HL-60 (cell line): ENCODE results near the gene FAR1.

ENCODE experiments used
- DNase-seq, 2 experiments: peaks; one replicate each; pipeline ENCODE4 v3.0.0-alpha.2; 2010 to 2020; ENCODE audit warnings: low read depth in 1 of 2, low spot score in 1 of 2
- H3K27ac ChIP-seq: fragments of 250-450 bp; sonication (Bioruptor Pico); replicated peaks from 2 replicates; pipeline ENCODE4 v1.5.1; 2020; ENCODE audit warnings: mild to moderate bottlenecking, moderate library complexity
- H3K27me3 ChIP-seq: fragments of 250-450 bp; sonication (Bioruptor Pico); 2 replicates; pipeline ENCODE4 v1.5.1; 2021; ENCODE audit warnings: mild to moderate bottlenecking, moderate library complexity; ENCODE audit not compliant: insufficient read depth, poor library complexity, severe bottlenecking
- H3K4me3 ChIP-seq: replicated peaks from 2 replicates; pipeline ENCODE4 v1.5.1; 2011; ENCODE audit warnings: mild to moderate bottlenecking, control low read depth, low read length; ENCODE audit not compliant: insufficient read depth
- CTCF ChIP-seq: IDR thresholded peaks from one replicate; pipeline ENCODE4 v1.5.1; 2011; ENCODE audit warnings: low read length, control low read depth, inconsistent platforms; ENCODE audit not compliant: insufficient read depth
- GABPA ChIP-seq: IDR thresholded peaks from 2 replicates; pipeline ENCODE4 v1.6.1; 2012; ENCODE audit warnings: low read depth
- POLR2AphosphoS5 ChIP-seq: IDR thresholded peaks from 2 replicates; pipeline ENCODE4 v1.6.1; 2012; ENCODE audit warnings: low read depth
- SPI1 ChIP-seq: IDR thresholded peaks from 2 replicates; pipeline ENCODE4 v1.6.1; 2012; ENCODE audit warnings: low read depth, mild to moderate bottlenecking, borderline replicate concordance
- TF ChIP-seq, protein P1 (sequence below): IDR thresholded peaks from 2 replicates; pipeline ENCODE4 v1.6.1; 2012; ENCODE audit warnings: low read depth; ENCODE audit not compliant: insufficient replicate concordance

FAR1 gene

GRCh38 chr11:13664351-13664750, 4.1 kb upstream of the FAR1 start:
- no peak overlapping the region for H3K4me3 ChIP-seq
- TF ChIP-seq SPI1 (no peak), POLR2AphosphoS5 (no peak), GABPA (no peak), CTCF (no peak)
- TF ChIP-seq, protein P1, sequence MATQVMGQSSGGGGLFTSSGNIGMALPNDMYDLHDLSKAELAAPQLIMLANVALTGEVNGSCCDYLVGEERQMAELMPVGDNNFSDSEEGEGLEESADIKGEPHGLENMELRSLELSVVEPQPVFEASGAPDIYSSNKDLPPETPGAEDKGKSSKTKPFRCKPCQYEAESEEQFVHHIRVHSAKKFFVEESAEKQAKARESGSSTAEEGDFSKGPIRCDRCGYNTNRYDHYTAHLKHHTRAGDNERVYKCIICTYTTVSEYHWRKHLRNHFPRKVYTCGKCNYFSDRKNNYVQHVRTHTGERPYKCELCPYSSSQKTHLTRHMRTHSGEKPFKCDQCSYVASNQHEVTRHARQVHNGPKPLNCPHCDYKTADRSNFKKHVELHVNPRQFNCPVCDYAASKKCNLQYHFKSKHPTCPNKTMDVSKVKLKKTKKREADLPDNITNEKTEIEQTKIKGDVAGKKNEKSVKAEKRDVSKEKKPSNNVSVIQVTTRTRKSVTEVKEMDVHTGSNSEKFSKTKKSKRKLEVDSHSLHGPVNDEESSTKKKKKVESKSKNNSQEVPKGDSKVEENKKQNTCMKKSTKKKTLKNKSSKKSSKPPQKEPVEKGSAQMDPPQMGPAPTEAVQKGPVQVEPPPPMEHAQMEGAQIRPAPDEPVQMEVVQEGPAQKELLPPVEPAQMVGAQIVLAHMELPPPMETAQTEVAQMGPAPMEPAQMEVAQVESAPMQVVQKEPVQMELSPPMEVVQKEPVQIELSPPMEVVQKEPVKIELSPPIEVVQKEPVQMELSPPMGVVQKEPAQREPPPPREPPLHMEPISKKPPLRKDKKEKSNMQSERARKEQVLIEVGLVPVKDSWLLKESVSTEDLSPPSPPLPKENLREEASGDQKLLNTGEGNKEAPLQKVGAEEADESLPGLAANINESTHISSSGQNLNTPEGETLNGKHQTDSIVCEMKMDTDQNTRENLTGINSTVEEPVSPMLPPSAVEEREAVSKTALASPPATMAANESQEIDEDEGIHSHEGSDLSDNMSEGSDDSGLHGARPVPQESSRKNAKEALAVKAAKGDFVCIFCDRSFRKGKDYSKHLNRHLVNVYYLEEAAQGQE, result no peak
- no peak overlapping the region; the same call in 1 of the 2 replicates for H3K27ac ChIP-seq
- no peaks in the 10 kb centered on the region for H3K27me3 ChIP-seq
- DNase-seq, result no peak

- no peak for DNase-seq
- TF ChIP-seq, protein P1, result no peak
- TF ChIP-seq SPI1, result no peak
- TF ChIP-seq CTCF, result no peak
- no peak for TF ChIP-seq GABPA
- TF ChIP-seq POLR2AphosphoS5, result no peak
- Histone ChIP-seq H3K27me3 (no peaks in the 10 kb centered on the region), H3K4me3 (no peak overlapping the region), H3K27ac (no peak overlapping the region)
Measured at GRCh38 chr11:13666708-13667107, 1.8 kb upstream of the FAR1 start.

DNA sequence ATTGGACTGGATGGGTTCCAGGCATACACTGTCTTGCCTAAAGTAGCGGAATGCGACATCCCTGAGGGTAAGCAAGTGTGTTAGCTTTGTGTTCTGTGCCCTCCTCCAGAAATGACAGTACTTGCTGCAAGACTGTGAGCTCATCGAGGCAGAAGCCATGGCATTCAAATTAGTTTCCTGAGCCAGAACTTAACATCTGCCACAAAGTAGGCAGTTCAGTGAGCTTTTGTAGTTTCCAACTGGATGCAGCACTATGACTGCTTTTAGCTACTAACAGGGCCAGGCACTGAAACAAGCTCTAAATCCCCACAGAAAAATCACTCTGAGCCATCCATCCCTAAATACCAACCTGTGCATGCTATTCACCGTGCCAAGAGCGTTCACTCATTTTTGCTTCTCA, 1.2 kb upstream of the FAR1 start:
- DNase-seq, result no peak
- no peak for TF ChIP-seq CTCF
- TF ChIP-seq, protein P1, result no peak
- no peak for TF ChIP-seq GABPA
- TF ChIP-seq POLR2AphosphoS5, result no peak
- no peak for TF ChIP-seq SPI1
- Histone ChIP-seq H3K27me3 (no peaks in the 10 kb centered on the region), H3K4me3 (no peak overlapping the region), H3K27ac (no peak overlapping the region)
